Fibroblast of the aortic adventitia (primary cell): Measurements from ENCODE around the gene CDCA3. TPM values are rescaled to one million over a fixed set of nuclear protein-coding genes. Genes with fewer than 3 reads are reported as not detected.

Experiments
- DNase-seq: peaks from one replicate; pipeline ENCODE4 v3.0.0-alpha.2; 2010; ENCODE audit warnings: low read depth
- H3K4me3 ChIP-seq: 2 replicates; pipeline ENCODE4 v1.5.1; 2011; ENCODE audit warnings: low read depth, mild to moderate bottlenecking, control low read depth, low read length, moderate library complexity
- CTCF ChIP-seq: IDR thresholded peaks from 2 replicates; pipeline ENCODE4 v1.5.1; 2011; ENCODE audit warnings: mild to moderate bottlenecking, low read length, control low read depth, inconsistent platforms; ENCODE audit not compliant: insufficient read depth
- total RNA-seq: library from RNA; depleted of rRNA; stranded (reverse); fragments of >200 nt; gene quantifications from 2 replicates; pipeline ENCODE4 v1.2.3, GENCODE V29; 2012; ENCODE audit warnings: low replicate concordance

The CDCA3 gene
- total RNA-seq, 1 donor, result 23.5 TPM

- no peak for TF ChIP-seq CTCF
- no peak for DNase-seq
- no peak within 1 kb of the TSS for H3K4me3 ChIP-seq
These were observed 10.1 kb downstream of the CDCA3 start, which contains the start of gene GNB3 for GRCh38 chr12:6840761-6841515. Gene GNB3, plus strand, starts transcription at chr12:6840925. Its CDS starts 363 bp downstream, at chr12:6841288.

- H3K4me3 ChIP-seq, result no peak overlapping the region
- TF ChIP-seq CTCF, result no peak
- DNase-seq, result no peak
These were observed 10.8 kb downstream of the CDCA3 start for GRCh38 chr12:6840330-6840729.

- TF ChIP-seq CTCF, result no peak
- DNase-seq, result no peak
- no peak overlapping the region for H3K4me3 ChIP-seq
These were observed 11.4 kb downstream of the CDCA3 start for GRCh38 chr12:6839482-6840201.

GRCh38 chr12:6838854-6839253 is 12.2 kb downstream of the CDCA3 start:
- no peak overlapping the region for H3K4me3 ChIP-seq
- no peak for TF ChIP-seq CTCF
- DNase-seq, result no peak

- TF ChIP-seq CTCF, result no peak
- H3K4me3 ChIP-seq, result no peak overlapping the region
- DNase-seq, result no peak
These were observed 13.6 kb downstream of the CDCA3 start for GRCh38 chr12:6837370-6838060.

- H3K4me3 ChIP-seq, result no peak overlapping the region
- no peak for TF ChIP-seq CTCF
- no peak for DNase-seq
These were observed 14.2 kb downstream of the CDCA3 start for GRCh38 chr12:6836851-6837250.
